Endodermal cell (in vitro differentiated cells): ENCODE data around the gene IFT122. TPM values are rescaled to one million over a fixed set of nuclear protein-coding genes. Genes with fewer than 3 reads are reported as not detected.
A peak's percentile ranks its signal among the peaks of the same experiment; 100 is the strongest.

Experiments
- DNase-seq: peaks from one replicate; pipeline ENCODE4 v3.0.0-alpha.2; 2017
- H3K27ac ChIP-seq: 2 replicates; pipeline ENCODE4 v1.5.1; 2013; ENCODE audit warnings: mild to moderate bottlenecking, low read depth, low read length, moderate library complexity
- H3K27me3 ChIP-seq: 2 replicates; pipeline ENCODE4 v1.6.1; 2013; ENCODE audit warnings: mild to moderate bottlenecking, low read length, moderate library complexity; ENCODE audit not compliant: insufficient read depth, control insufficient read depth, poor library complexity, severe bottlenecking
- H3K36me3 ChIP-seq: 2 replicates; pipeline ENCODE4 v1.7.0; 2013; ENCODE audit warnings: mild to moderate bottlenecking, low read length, moderate library complexity; ENCODE audit not compliant: control insufficient read depth, insufficient read depth
- H3K4me1 ChIP-seq: one replicate; pipeline ENCODE4 v1.7.0; 2013; ENCODE audit warnings: low read length; ENCODE audit not compliant: control insufficient read depth, insufficient read depth
- H3K4me3 ChIP-seq: 2 replicates; pipeline ENCODE4 v1.5.1; 2013; ENCODE audit warnings: mild to moderate bottlenecking, low read length, moderate library complexity
- H3K9ac ChIP-seq: 2 replicates; pipeline ENCODE4 v1.6.1; 2013; ENCODE audit warnings: mild to moderate bottlenecking, low read length, moderate library complexity; ENCODE audit not compliant: poor library complexity, severe bottlenecking; ENCODE audit errors: extremely low read depth
- H3K9me3 ChIP-seq: 2 replicates; pipeline ENCODE4 v1.6.1; 2013; ENCODE audit warnings: mild to moderate bottlenecking, low read length, moderate library complexity; ENCODE audit not compliant: control insufficient read depth
- H3K27ac Mint-ChIP-seq: 2 replicates; pipeline ENCODE4 v1.8.0; 2020; ENCODE audit warnings: mixed read lengths
- H3K27me3 Mint-ChIP-seq: 2 replicates; pipeline ENCODE4 v1.8.0; 2021; ENCODE audit warnings: mild to moderate bottlenecking, mixed read lengths; ENCODE audit not compliant: insufficient read depth
- H3K36me3 Mint-ChIP-seq: 2 replicates; pipeline ENCODE4 v1.8.0; 2020; ENCODE audit warnings: low read depth, mixed read lengths
- H3K4me1 Mint-ChIP-seq: 2 replicates; pipeline ENCODE4 v1.8.0; 2020; ENCODE audit warnings: mixed read lengths
- H3K4me3 Mint-ChIP-seq: 2 replicates; pipeline ENCODE4 v1.8.0; 2020; ENCODE audit warnings: mild to moderate bottlenecking, moderate library complexity, mixed read lengths
- H3K9me3 Mint-ChIP-seq: 2 replicates; pipeline ENCODE4 v1.8.0; 2020; ENCODE audit warnings: mild to moderate bottlenecking, mixed read lengths
- whole genome bisulfite sequencing, 2 experiments: methylation state at CpG; one replicate each; pipeline versions ENCODE4 v1.1.5 to v1.1.7; 2013; ENCODE audit warnings: missing lambda C conversion rate in 2 of 2, mixed read lengths in 1 of 2; ENCODE audit not compliant: insufficient coverage in 1 of 2, insufficient read length in 1 of 2; 5-methylcytosine and 5-hydroxymethylcytosine counted together
- total RNA-seq, 2 donors: library from RNA; stranded (reverse); fragmentation: NEBNext Ultra II Directional in 1 of 2; extraction: Animal tissue kit (Norgen Biotek cat#: 25700) in 1 of 2; gene quantifications; 2 replicates in 1 of 2; 3 replicates in 1 of 2; pipeline ENCODE4 v1.2.1, GENCODE V29; 2021
- TF ChIP-seq, protein P1 (sequence below): fragments of 200-600 bp; sonication (generic); conservative IDR thresholded peaks from 2 replicates; pipeline ENCODE4 v1.5.0; 2021; ENCODE audit warnings: antibody characterized with exemption, mild to moderate bottlenecking

Gene IFT122
- total RNA-seq, 2 donors from 2014 or later: 36.0 to 46.6 TPM

DNA sequence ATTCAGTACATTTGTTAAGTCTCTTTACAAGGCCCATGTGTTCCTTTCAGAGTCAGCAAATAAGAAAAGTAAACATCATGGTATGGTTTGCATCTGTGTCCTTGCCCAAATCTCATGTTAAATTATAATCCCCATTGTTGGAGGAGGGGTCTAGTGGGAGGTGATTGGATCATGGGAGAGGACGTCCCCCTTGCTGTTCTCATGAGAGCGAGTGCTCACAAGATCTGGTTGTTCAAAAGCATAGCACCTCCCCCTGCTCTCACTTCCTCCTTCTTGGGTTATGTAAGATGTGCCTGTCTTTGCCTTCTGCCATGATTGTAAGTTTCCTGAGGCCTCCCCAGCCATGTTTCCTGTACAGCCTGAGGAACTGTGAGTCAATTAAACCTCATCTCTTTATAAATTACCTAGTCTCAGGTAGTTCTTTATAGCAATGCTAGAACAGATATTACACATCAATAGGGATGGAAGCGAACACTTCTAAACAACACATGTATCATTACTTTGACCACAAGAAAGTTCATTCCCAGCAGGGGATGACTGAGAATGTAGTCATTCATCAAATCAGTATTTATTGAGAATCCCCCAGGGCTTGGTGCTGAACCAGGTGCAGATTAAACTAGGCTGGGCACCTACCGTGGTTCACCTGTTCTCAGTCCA is 15.7 kb upstream of the IFT122 start:
- Histone ChIP-seq H3K4me1 (peaks cover 3% of the 10 kb centered on the region), H3K4me3 (no peak overlapping the region), H3K27ac (no peak overlapping the region), H3K9ac (no peak overlapping the region), H3K36me3 (no peaks in the 10 kb centered on the region), H3K27me3 (peaks cover 12% of the 10 kb centered on the region), H3K9me3 (no peaks in the 10 kb centered on the region)
- DNase-seq: peak; percentile 57
- WGBS, 2 experiments: 86 to 92% methylated on average over 2 to 4 of the region's 4 CpGs
- Mint-ChIP-seq H3K4me1 (peaks cover 35% of the 10 kb centered on the region), H3K27ac (peak overlapping the region; percentile 28), H3K36me3 (no peaks in the 10 kb centered on the region), H3K4me3 (no peak overlapping the region), H3K9me3 (no peaks in the 10 kb centered on the region), H3K27me3 (peaks cover 18% of the 10 kb centered on the region)
- TF ChIP-seq, protein P1, sequence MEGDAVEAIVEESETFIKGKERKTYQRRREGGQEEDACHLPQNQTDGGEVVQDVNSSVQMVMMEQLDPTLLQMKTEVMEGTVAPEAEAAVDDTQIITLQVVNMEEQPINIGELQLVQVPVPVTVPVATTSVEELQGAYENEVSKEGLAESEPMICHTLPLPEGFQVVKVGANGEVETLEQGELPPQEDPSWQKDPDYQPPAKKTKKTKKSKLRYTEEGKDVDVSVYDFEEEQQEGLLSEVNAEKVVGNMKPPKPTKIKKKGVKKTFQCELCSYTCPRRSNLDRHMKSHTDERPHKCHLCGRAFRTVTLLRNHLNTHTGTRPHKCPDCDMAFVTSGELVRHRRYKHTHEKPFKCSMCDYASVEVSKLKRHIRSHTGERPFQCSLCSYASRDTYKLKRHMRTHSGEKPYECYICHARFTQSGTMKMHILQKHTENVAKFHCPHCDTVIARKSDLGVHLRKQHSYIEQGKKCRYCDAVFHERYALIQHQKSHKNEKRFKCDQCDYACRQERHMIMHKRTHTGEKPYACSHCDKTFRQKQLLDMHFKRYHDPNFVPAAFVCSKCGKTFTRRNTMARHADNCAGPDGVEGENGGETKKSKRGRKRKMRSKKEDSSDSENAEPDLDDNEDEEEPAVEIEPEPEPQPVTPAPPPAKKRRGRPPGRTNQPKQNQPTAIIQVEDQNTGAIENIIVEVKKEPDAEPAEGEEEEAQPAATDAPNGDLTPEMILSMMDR: no peak

DNA sequence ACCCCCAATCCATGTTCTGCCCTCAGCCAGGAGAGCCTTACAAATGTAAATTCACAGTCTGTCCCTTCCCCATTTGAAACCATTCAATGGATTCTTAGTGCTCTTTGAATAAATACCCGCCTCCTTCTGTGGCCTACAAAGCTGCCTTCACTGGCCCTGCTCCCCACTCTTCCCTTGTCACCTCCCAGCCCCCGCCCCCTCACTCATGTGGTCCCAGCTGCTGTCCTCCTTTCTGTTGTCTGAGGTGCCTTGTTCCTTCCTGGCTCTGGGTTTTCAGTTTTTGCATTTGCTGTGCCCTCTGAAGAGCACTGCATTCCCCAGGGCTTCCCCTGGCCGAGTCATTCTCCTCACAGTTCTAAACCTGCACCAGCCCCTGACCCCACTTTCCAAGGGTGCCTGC is 14.8 kb upstream of the IFT122 start:
- H3K4me3 Mint-ChIP-seq: no peak overlapping the region
- H3K4me3 ChIP-seq: no peak overlapping the region
- peak; percentile 62 for DNase-seq
- H3K9me3 Mint-ChIP-seq: no peaks in the 10 kb centered on the region
- H3K27me3 Mint-ChIP-seq: peaks cover 18% of the 10 kb centered on the region
- H3K9ac ChIP-seq: no peak overlapping the region
- H3K36me3 ChIP-seq: peaks cover 5% of the 10 kb centered on the region
- H3K36me3 Mint-ChIP-seq: no peaks in the 10 kb centered on the region
- H3K27me3 ChIP-seq: peaks cover 12% of the 10 kb centered on the region
- peaks cover 3% of the 10 kb centered on the region for H3K4me1 ChIP-seq
- H3K27ac ChIP-seq: no peak overlapping the region
- H3K4me1 Mint-ChIP-seq: peaks cover 43% of the 10 kb centered on the region
- no peaks in the 10 kb centered on the region for H3K9me3 ChIP-seq
- 64 to 73% methylated on average over 2 to 3 of the region's 3 CpGs for WGBS, 2 experiments
- no peak overlapping the region for H3K27ac Mint-ChIP-seq
- TF ChIP-seq, protein P1: no peak

DNA sequence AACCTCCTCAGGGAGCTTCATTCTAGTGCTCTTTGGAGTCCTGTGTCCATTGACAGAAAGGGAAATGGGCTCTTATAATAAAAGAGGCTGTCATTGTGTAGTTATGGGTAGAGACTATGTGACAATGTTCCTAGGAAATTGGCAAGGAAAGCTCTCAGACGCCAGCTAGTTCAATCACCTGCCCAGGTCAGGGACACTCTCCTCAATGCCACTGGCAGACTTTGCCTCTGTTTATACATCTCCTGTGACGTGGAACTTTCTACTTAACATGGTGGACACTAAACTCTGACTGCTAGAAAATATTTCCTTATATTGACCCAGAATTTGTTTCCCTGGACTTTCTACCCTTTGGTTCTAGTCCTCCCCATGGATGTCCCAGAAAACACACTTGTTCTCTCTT is 14.4 kb upstream of the IFT122 start:
- DNase-seq: no peak
- Histone ChIP-seq H3K4me1 (peaks cover 3% of the 10 kb centered on the region), H3K36me3 (peaks cover 8% of the 10 kb centered on the region), H3K27ac (no peak overlapping the region), H3K9me3 (no peaks in the 10 kb centered on the region), H3K27me3 (peaks cover 12% of the 10 kb centered on the region), H3K9ac (no peak overlapping the region), H3K4me3 (no peak overlapping the region)
- peaks cover 2% of the 10 kb centered on the region for H3K36me3 Mint-ChIP-seq
- no peak overlapping the region for H3K27ac Mint-ChIP-seq
- no peak overlapping the region for H3K4me3 Mint-ChIP-seq
- H3K27me3 Mint-ChIP-seq: peaks cover 18% of the 10 kb centered on the region
- WGBS, 2 experiments: 84 to 95% methylated on average over 2 of the region's 2 CpGs
- no peaks in the 10 kb centered on the region for H3K9me3 Mint-ChIP-seq
- H3K4me1 Mint-ChIP-seq: peaks cover 43% of the 10 kb centered on the region
- TF ChIP-seq, protein P1: no peak
